GM19238 (cell line): Measurements from ENCODE around the gene IGF2R.

ENCODE experiments used
- DNase-seq: peaks from one replicate; pipeline ENCODE4 v3.0.0; 2011; ENCODE audit warnings: low spot score; ENCODE audit not compliant: insufficient read length

IGF2R gene

GRCh38 chr6:159976686-159977254 is 7.9 kb downstream of the IGF2R start:
- DNase-seq = no peak

DNA sequence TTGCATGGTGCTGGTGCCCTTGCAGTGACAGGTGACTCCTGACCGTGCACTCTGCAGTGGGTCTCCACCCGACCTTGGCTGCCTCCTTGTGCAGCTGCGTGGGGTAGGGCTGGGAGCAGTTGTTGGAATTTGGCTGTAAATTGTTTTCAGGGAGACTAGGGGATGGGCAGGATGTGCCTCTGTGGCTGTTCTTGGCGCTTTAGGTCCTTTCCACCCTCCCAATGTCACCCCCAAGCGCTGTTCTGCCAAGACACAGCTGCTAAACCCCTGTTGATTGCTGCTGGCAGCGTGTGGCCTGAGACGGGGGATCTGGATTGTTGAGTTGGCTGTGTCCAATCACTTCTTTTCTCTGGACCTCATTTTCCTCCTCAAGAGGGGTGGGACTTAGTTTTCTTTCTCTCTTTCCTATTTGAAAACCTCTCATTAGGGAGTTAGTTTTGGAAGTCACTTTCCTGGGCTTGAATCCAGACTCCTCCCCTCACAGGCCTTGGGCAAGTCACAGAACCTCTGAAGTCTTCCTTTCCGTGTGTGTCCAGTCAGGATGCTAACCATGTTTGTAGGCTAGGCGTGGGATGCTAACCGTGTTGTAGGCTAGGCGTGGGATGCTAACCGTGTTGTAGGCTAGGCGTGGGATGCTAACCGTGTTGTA is 8.5 kb downstream of the IGF2R start:
- DNase-seq = no peak

- no peak for DNase-seq
Measured at GRCh38 chr6:159977904-159978268, 9.0 kb downstream of the IGF2R start.

GRCh38 chr6:159978291-159979135 is 9.6 kb downstream of the IGF2R start:
- no peak for DNase-seq

DNA sequence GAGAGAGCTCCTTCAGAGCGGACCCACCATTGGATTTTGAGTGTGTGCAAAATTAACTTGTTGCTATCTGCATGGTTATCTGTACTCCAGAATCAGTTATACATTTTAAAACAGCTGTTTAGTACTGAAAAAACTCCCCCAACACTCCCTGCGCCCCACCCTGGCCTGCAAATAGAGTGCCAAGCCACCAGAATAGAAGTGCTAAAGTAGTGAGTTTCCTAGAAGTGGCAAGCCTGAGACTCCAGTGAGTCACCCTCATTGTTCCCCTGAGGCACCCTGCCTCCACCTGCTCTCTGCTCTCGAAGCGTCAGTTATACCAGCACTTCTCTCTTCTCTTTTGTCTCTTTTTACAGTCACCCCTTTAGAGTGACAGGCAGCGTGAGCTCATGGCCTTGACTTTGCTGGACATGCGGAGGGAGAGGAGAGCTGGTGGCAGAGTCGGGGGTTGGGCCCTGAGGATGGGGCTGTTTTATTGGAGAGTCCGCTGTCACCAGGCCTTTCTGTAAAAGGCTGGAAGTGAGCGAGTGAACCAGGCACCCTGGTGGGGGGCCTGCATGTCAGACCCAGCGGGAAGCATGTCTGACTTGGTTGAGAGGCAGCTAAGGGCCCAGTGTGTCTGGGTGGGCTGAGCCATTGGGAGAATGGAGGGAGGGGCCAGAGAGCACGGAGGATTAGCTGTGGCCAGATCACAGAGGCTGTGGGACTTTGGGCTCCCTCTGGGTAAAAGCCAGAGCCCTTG is 10.4 kb downstream of the IGF2R start:
- peak; percentile 36 for DNase-seq

GRCh38 chr6:159980474-159980873 is 11.6 kb downstream of the IGF2R start:
- DNase-seq = no peak

- no peak for DNase-seq
Measured at GRCh38 chr6:159981071-159981402, 12.2 kb downstream of the IGF2R start.

DNA sequence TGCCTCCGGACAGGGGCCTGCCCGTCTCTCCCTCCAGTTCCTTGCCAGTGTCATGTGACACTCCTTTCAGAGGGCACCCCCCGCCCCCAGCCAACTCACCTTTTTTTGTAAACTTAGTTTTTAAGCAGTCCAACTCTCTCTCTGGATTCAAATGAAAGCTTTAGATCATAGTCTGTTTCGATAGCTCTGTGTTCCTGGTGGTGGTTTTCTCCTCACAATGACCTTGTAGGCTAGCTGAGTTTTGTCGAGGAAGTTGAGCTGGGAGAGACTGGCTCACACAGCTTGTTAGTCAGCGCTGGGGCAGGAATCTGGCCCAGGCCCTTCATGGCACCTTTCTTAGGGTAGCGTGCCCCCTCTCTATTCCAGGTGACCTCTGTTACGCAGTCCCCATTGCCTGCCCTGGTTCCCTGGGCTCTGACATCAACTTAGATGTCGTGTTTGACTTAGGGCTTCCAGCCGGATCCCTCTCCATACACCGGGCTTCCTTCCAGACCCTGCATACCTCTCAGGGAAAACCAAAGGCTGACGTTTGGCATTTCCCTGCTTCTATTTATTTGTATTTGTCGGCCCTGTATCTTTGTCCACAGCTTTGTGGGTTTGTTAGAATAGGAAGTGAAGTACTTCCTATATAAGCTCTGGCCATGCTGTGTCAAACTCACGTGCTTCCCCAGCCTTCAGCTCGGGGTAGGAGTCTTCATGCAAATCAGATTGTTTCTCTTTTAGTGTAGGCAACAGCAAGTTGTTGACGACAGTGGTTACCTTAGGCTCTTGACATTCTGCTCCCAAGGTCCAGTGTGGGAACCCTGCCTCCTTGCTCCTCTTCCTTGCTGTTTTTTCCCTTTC is 12.7 kb downstream of the IGF2R start:
- peak; percentile 63 for DNase-seq

DNA sequence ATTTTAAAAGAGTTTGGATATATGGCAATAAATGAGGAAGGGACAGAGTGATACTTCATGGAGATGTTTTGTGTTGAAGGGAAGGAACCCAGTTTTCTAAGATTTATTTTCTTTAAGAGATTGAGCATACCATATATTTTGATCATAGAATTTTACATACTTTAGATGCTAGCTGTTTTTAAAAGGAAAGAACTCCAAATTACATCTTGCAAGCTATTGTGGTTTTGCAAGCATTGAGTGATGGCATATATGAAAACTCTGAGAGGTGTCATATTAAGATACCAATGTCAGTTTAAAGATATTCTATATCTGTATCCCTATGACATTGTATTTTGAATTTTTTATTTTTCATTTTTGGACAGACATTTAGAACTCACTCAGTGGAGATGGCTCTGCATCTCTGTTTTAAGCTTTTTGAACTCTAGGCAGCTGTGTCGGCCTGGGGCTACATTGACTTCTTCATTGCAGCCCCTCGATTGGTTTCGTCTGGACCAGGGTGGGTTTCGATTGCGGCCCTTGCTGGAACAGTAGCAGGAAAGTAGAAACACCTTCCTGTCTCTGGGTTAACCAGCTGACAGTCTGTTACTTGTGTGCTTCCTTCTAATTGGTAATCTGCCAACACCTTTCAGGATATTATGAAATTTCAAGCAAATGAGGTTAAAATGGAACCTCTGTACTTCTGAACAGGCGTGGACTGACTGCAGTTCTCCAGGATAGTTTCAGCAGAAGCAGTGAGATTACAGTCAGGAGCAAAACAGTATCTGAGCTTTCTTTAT is 14.0 kb downstream of the IGF2R start:
- no peak for DNase-seq

- DNase-seq = no peak
Measured at GRCh38 chr6:159983641-159984080, 14.8 kb downstream of the IGF2R start.

DNA sequence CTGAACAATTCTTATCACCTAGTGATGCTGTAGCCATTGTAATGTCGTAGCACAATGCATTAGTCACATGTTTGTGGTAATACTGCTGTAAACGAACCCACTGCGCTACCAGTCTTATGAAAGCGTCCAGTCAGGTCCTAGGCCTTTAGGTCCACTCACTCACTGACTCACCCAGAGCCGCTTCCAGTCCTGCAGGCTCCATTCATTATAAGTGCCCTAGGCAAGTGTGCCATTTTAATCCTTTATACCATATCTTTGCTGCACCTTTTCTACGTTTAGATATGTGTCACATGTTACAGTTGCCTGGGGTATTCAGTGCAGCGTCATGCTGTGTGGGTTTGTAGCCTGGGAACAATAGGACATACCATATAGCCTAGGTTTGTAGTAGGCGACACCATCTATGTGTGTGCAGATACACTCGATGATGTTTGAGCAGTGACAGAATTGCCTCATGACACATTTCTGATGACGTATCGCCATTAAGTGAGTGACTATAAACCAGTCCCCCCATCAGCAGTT is 15.4 kb downstream of the IGF2R start:
- no peak for DNase-seq

DNA sequence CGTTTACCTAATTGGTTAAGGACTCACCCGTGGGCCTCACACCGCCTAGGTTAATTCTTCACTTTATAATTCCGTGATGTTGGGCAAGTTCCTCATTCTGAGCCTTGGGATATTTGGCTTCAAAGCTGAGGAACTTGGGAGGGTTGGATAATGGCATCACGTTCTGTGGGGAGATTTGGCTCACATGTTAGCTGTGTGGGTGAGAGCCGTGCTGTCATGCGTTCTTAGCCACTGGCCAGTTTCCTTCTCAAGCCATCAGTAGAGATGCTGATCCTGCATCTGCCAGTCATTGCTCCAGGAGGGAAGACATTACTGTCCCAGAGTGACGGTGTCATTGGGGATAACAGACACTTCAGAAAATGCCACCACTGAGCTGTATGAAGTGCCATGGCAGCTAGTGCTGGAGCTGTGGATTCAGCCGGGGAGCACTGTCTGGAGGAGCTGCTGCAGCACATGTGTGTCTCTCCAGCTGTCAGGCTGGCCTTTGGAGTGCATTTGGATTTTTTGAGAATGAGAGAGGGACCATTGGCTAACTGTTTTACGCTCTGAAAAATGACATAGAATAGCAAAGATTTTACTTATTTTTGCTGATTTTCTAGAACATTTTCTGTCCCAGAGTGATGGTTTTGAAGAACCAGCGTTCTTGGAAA is 16.5 kb downstream of the IGF2R start:
- no peak for DNase-seq

GRCh38 chr6:159988983-159989454 is 20.1 kb downstream of the IGF2R start:
- no peak for DNase-seq

GRCh38 chr6:159989492-159990480 is 20.9 kb downstream of the IGF2R start:
- DNase-seq = no peak

DNA sequence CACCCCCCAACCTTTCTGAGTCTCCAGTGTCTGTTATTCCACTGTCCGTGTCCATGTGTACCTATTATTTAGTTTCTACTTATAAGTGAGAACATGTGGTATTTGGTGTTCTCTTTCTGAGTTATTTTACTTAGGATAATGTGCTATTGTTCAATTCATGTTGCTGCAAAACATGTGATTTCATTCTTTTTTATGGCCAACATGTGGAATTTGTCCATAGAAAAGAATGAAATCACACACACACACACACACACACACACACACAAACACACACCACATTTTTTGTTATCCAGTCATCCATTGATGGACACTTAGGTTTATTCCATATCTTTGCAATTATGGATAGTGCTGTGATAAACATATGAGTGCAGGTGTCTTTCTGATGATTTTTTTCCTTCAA is 23.5 kb downstream of the IGF2R start:
- DNase-seq = no peak

- no peak for DNase-seq
Measured at GRCh38 chr6:159995405-159995804, 26.5 kb downstream of the IGF2R start.

- no peak for DNase-seq
Measured at GRCh38 chr6:159996087-159996622, 27.3 kb downstream of the IGF2R start.
